Keratinocyte (primary cell): ENCODE measurements around the gene MEOX1. TPM values are rescaled to one million over a fixed set of nuclear protein-coding genes. Genes with fewer than 3 reads are reported as not detected.

Experiments
- DNase-seq: peaks from one replicate; pipeline ENCODE4 v3.0.0-alpha.2; 2011; ENCODE audit warnings: low read depth, missing footprints, low spot score
- FAIRE-seq: peaks from 2 replicates; lab custom pipeline; 2011; peaks lifted over from hg19 to GRCh38; lab: Jason Lieb, UNC
- H2AFZ ChIP-seq: 2 replicates; pipeline ENCODE4 v1.6.0; 2012; ENCODE audit warnings: low read length, control low read depth, inconsistent platforms; ENCODE audit not compliant: control insufficient read depth
- H3K27ac ChIP-seq: 2 replicates; pipeline ENCODE4 v1.5.1; 2011; ENCODE audit warnings: low read length; ENCODE audit not compliant: control insufficient read depth, insufficient read depth
- H3K27me3 ChIP-seq: 3 replicates; pipeline ENCODE4 v1.6.0; 2011; ENCODE audit warnings: low read length; ENCODE audit not compliant: control insufficient read depth, insufficient read depth; ENCODE audit errors: extremely low read depth
- H3K36me3 ChIP-seq, 2 experiments: 2 replicates in 1 of 2; 3 replicates in 1 of 2; pipeline ENCODE4 v1.5.1; 2011; ENCODE audit warnings: low read length in 2 of 2, mild to moderate bottlenecking in 1 of 2; ENCODE audit not compliant: control insufficient read depth in 2 of 2, insufficient read depth in 2 of 2; ENCODE audit errors: extremely low read depth in 1 of 2
- H3K4me1 ChIP-seq: 3 replicates; pipeline ENCODE4 v1.5.1; 2011; ENCODE audit warnings: low read length; ENCODE audit not compliant: control insufficient read depth, insufficient read depth; ENCODE audit errors: extremely low read depth
- H3K4me2 ChIP-seq: 3 replicates; pipeline ENCODE4 v1.6.0; 2011; ENCODE audit warnings: low read depth, low read length; ENCODE audit not compliant: control insufficient read depth, insufficient read depth; ENCODE audit errors: extremely low read depth
- H3K4me3 ChIP-seq, 3 experiments: fragments of 200-600 bp in 1 of 3; sonication (generic) in 1 of 3; 2 replicates in 2 of 3; 3 replicates in 1 of 3; pipeline ENCODE4 v1.5.1; 2011 to 2016; ENCODE audit warnings: low read length in 3 of 3, mild to moderate bottlenecking in 3 of 3, control low read depth in 2 of 3, inconsistent platforms in 1 of 3, low read depth in 1 of 3, mixed read lengths in 1 of 3, mixed run types in 1 of 3, moderate library complexity in 1 of 3; ENCODE audit not compliant: control insufficient read depth in 2 of 3, insufficient read depth in 2 of 3; ENCODE audit errors: extremely low read depth in 1 of 3
- H3K79me2 ChIP-seq: 2 replicates; pipeline ENCODE4 v1.6.0; 2012; ENCODE audit warnings: low read length; ENCODE audit not compliant: control insufficient read depth, insufficient read depth
- H3K9ac ChIP-seq: 3 replicates; pipeline ENCODE4 v1.6.0; 2011; ENCODE audit warnings: low read length; ENCODE audit not compliant: control insufficient read depth, insufficient read depth; ENCODE audit errors: extremely low read depth
- H3K9me1 ChIP-seq: 3 replicates; pipeline ENCODE4 v1.6.0; 2011; ENCODE audit warnings: low read length; ENCODE audit not compliant: control insufficient read depth, insufficient read depth; ENCODE audit errors: extremely low read depth
- H3K9me3 ChIP-seq: 2 replicates; pipeline ENCODE4 v1.5.1; 2012; ENCODE audit warnings: low read depth, low read length; ENCODE audit not compliant: control insufficient read depth
- H4K20me1 ChIP-seq: 3 replicates; pipeline ENCODE4 v1.6.0; 2011; ENCODE audit warnings: low read length; ENCODE audit not compliant: control insufficient read depth, insufficient read depth; ENCODE audit errors: extremely low read depth
- CTCF ChIP-seq, 3 experiments: IDR thresholded peaks in 1 of 3; conservative IDR thresholded peaks in 1 of 3; optimal IDR thresholded peaks in 1 of 3; 2 replicates in 2 of 3; 3 replicates in 1 of 3; pipeline versions ENCODE3 to v1.5.1; 2011; ENCODE audit warnings: low read length in 3 of 3, mild to moderate bottlenecking in 3 of 3, moderate library complexity in 2 of 3, control low read depth in 1 of 3, inconsistent platforms in 1 of 3; ENCODE audit not compliant: insufficient read depth in 2 of 3; ENCODE audit errors: extremely low read depth in 1 of 3
- EZH2 ChIP-seq: IDR thresholded peaks from one replicate; pipeline ENCODE4 v1.6.1; 2012; ENCODE audit warnings: inconsistent platforms, mild to moderate bottlenecking, low read length, moderate library complexity
- dilution Hi-C: fragments of 300-500 bp; cut with MboI; formaldehyde crosslinking; loops from one replicate; pipeline ENCODE4 v1.7.0; 2020; ENCODE audit warnings: low sequenced_read_pairs; ENCODE audit not compliant: extremely low pct_ligation_motif_present
- polyA plus RNA-seq, 5 experiments: library from polyadenylated mRNA; depleted of rRNA in 3 of 5; stranded (reverse) in 3 of 5; stranded (forward) in 1 of 5; unstranded in 1 of 5; fragments of >200 nt; gene quantifications; 1 replicate in 1 of 5; 2 replicates in 3 of 5; 3 replicates in 1 of 5; pipeline versions ENCODE4 v1.2.1 to v1.2.3, GENCODE V29; 2011 to 2012; ENCODE audit warnings: missing spikeins in 2 of 5, low read depth in 1 of 5, low replicate concordance in 1 of 5

Gene MEOX1
- polyA plus RNA-seq, 1 donor (not counting 4 experiments of a cell fraction or from before 2014, with no cell fraction given) = 0.08 TPM

DNA sequence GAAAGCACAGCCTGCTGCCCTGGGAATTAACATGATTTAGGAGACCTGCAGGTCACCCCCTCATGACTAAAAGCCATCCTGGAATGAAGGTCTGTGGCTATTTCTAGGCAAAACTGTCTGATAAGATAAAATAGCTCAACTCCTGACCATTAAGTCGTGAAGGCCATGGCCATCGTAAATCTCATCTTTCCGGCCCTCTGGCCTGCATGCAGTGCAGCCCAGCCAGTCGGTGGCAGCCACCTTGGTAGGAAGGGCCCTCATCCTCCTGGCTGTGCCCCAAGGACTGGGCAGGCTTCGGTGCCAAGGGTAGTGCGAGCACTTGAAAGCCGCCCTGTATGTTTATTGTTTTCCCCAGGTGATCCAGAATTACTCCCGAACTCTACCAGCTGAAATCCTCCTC, 18.2 kb upstream of the MEOX1 start:
- Histone ChIP-seq H3K9me3 (no peaks in the 10 kb centered on the region), H3K9ac (no peak overlapping the region), H3K79me2 (no peaks in the 10 kb centered on the region), H4K20me1 (no peaks in the 10 kb centered on the region), H2AFZ (no peak overlapping the region), H3K27ac (no peak overlapping the region), H3K9me1 (no peaks in the 10 kb centered on the region), H3K4me1 (peaks cover 11% of the 10 kb centered on the region), H3K4me2 (no peak overlapping the region), H3K36me3 (no peaks in the 10 kb centered on the region), H3K27me3 (no peaks in the 10 kb centered on the region), H3K4me3 (no peak overlapping the region)
- dilution Hi-C loops = no loop called here
- DNase-seq (no peak), FAIRE-seq (no peak)
- no peak for TF ChIP-seq CTCF (optimal IDR thresholded peaks at IDR 0.05 in 1 of 3, IDR thresholded peaks at IDR 0.05 in 1 of 3, conservative IDR thresholded peaks at IDR 0.05 in 1 of 3; ENCODE audit: extremely low read depth in 1 of 3, insufficient read depth in 2 of 3, low read length in 3 of 3)
- TF ChIP-seq EZH2 = no peak

DNA sequence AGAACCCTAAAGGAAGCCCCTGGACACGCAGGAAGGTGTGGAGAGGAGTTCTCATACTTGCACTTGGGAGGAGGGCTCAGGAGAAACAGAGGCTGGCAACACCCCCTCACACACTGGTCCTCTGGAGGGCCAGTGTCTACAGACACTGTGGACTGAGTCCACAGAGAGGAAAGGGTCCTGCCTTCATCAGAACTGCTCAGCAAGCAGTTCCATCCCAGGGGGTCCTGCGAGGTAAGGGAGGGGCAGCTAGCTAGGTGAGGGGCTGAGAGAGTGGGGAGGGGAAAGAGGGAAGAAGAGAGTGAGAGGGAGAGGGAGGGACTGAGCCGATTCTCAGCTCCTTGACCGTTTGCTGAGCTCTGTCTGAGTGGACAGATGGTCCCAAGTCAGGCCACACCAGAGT, 17.7 kb upstream of the MEOX1 start:
- Histone ChIP-seq H2AFZ (no peak overlapping the region), H3K4me3 (no peak overlapping the region), H4K20me1 (no peaks in the 10 kb centered on the region), H3K27me3 (no peaks in the 10 kb centered on the region), H3K4me1 (peaks cover 11% of the 10 kb centered on the region), H3K9ac (no peak overlapping the region), H3K9me3 (no peaks in the 10 kb centered on the region), H3K27ac (no peak overlapping the region), H3K79me2 (no peaks in the 10 kb centered on the region), H3K36me3 (no peaks in the 10 kb centered on the region), H3K9me1 (no peaks in the 10 kb centered on the region), H3K4me2 (no peak overlapping the region)
- dilution Hi-C loops = no loop called here
- no peak for FAIRE-seq
- no peak for TF ChIP-seq EZH2
- TF ChIP-seq CTCF (optimal IDR thresholded peaks at IDR 0.05 in 1 of 3, IDR thresholded peaks at IDR 0.05 in 1 of 3, conservative IDR thresholded peaks at IDR 0.05 in 1 of 3; ENCODE audit: extremely low read depth in 1 of 3, insufficient read depth in 2 of 3, low read length in 3 of 3) = no peak
- DNase-seq = no peak
